T-helper 17 cell (primary cell): ENCODE measurements around the gene ETS1. TPM values are rescaled to one million over a fixed set of nuclear protein-coding genes. Genes with fewer than 3 reads are reported as not detected.

Experiments
- ATAC-seq: fragments of 150-1000 bp; cut with Tn5 transposase; 2 replicates; pipeline ENCODE4 v1.10.0; 2021; ENCODE audit warnings: mild to moderate bottlenecking, moderate library complexity
- DNase-seq, 3 donors: peaks; one replicate each; pipeline versions ENCODE4 v3.0.0 to v3.0.0-alpha.2; 2020 to 2021
- H3K9me3 ChIP-seq: one replicate; pipeline ENCODE4 v1.7.0; 2013; ENCODE audit warnings: low read length, mild to moderate bottlenecking; ENCODE audit not compliant: control insufficient read depth, poor library complexity, severe bottlenecking
- H3K27ac Mint-ChIP-seq: one replicate; pipeline ENCODE4 v1.8.0; 2022; ENCODE audit warnings: mild to moderate bottlenecking, moderate library complexity, mixed read lengths
- H3K27me3 Mint-ChIP-seq: one replicate; pipeline ENCODE4 v1.8.0; 2022; ENCODE audit warnings: mixed read lengths
- H3K36me3 Mint-ChIP-seq: one replicate; pipeline ENCODE4 v1.8.0; 2022; ENCODE audit warnings: low read depth, mixed read lengths
- H3K4me1 Mint-ChIP-seq: one replicate; pipeline ENCODE4 v1.8.0; 2022; ENCODE audit warnings: mild to moderate bottlenecking, mixed read lengths
- H3K4me3 Mint-ChIP-seq: one replicate; pipeline ENCODE4 v1.8.0; 2022; ENCODE audit warnings: mild to moderate bottlenecking, moderate library complexity, mixed read lengths
- total RNA-seq, 4 donors: library from RNA in 2 of 4; stranded (reverse) in 2 of 4; gene quantifications; one replicate each; pipeline ENCODE4 v1.2.3 and lab custom pipeline; 2022 to 2026

The ETS1 gene
- total RNA-seq, 2 donors from 2014 or later: 670 to 745 TPM

DNA sequence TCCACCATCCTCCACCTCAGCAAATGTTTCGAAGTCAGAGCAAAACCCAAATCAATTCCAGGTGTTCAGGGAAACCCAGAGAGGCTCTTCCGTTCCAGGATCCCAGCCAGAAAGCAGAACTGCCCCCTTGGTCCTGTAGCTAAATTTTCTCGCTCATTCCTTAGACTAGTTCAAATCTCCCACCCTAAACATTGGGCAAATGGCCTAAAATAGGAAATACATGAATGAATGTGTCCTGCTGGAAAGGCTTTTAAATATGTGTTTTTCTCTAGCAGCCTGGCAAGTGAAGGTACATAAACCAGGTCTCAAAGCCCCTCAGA is 89.6 kb downstream of the ETS1 start:
- Mint-ChIP-seq H3K36me3 (peaks cover 21% of the 10 kb centered on the region), H3K27me3 (no peaks in the 10 kb centered on the region)
- no peaks in the 10 kb centered on the region for H3K9me3 ChIP-seq

DNA sequence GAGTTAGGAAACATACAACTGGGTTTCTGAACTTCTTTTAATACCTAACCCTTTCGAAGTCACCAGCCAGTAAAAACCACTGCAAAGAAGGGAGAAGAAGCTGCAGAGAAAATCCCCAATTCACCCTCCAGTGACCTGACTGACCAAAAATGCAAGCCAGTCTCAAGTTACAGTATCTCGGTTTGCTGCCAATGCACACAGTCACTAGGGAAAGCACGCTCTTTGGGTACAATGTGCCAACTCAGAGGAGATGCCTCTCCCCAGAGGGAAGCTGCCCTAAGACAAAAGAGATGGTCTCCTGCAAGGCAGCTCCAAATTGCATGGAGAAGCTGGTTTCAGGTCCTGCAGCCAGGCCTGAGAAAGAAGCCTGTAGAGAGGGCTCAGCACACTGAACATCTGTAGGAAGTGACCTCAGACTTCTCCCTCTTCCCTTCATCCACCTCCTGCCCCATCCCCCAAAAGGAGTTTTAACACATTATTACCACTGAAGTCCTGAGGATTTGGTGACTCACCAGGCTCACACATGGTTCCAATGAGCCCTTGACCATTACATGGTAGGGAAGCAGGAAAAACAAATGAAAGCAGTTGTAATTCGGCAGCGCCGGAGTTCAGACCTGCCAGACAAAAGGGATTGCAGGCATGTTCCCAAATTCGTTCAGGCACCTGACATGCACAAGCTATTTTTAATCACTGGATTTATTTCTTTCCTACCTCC is 90.1 kb downstream of the ETS1 start:
- H3K4me3 Mint-ChIP-seq: peak overlapping the region; percentile 84
- H3K9me3 ChIP-seq: no peaks in the 10 kb centered on the region
- ATAC-seq (peak; percentile 49), DNase-seq (no peak)
- H3K4me1 Mint-ChIP-seq: peaks cover 84% of the 10 kb centered on the region
- peaks cover 21% of the 10 kb centered on the region for H3K36me3 Mint-ChIP-seq
- H3K27me3 Mint-ChIP-seq: no peaks in the 10 kb centered on the region
- peak overlapping the region; percentile 100 for H3K27ac Mint-ChIP-seq

More for the DNA sequence above, 89.6 kb downstream of the ETS1 start:
- peak overlapping the region; percentile 100 for H3K27ac Mint-ChIP-seq
- ATAC-seq (no peak), DNase-seq (no peak)
- H3K4me1 Mint-ChIP-seq: peaks cover 83% of the 10 kb centered on the region
- peak overlapping the region; percentile 84 for H3K4me3 Mint-ChIP-seq

DNA sequence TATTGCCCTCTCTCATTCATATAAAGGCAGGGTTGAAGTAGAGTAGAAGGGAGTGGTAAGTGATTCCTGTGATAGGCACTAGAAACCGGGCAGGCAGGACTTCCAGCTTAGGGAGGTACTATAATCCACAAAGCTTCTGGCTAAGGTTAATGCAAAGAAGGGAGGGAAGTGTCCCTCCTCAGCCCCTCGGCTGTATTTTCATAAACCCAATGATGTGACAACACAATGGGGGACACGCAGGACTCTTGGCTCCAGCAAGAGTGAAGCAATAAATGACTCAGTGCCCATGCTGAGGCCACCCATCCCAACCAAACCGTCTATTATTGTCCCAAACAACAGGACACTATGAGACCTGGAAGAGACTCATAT is 90.7 kb downstream of the ETS1 start:
- peaks cover 83% of the 10 kb centered on the region for H3K4me1 Mint-ChIP-seq
- H3K9me3 ChIP-seq: no peaks in the 10 kb centered on the region
- peak overlapping the region; percentile 84 for H3K4me3 Mint-ChIP-seq
- H3K27me3 Mint-ChIP-seq: no peaks in the 10 kb centered on the region
- DNase-seq: no peak
- peaks cover 19% of the 10 kb centered on the region for H3K36me3 Mint-ChIP-seq
- peak overlapping the region; percentile 100 for H3K27ac Mint-ChIP-seq
- ATAC-seq: peak; percentile 4

DNA sequence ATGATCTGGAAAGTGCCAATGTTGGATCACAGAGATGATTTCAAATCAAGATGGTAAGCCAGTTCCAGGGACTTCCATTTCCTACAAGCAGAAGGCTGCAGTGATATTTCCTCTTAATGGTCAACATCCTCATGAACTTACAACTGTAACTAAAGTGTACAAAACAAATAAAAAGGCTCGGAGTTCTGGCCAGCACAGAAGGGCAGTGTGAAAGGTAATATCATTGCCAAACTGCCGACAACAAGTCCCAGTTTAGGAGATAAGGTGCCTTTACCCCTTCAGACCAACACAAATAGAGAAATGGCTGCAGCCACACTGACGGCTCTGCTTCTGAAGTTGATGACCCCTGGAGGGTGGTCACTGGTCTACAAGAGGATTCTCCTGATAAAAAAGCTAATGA is 91.1 kb downstream of the ETS1 start:
- ATAC-seq: no peak
- no peaks in the 10 kb centered on the region for H3K27me3 Mint-ChIP-seq

DNA sequence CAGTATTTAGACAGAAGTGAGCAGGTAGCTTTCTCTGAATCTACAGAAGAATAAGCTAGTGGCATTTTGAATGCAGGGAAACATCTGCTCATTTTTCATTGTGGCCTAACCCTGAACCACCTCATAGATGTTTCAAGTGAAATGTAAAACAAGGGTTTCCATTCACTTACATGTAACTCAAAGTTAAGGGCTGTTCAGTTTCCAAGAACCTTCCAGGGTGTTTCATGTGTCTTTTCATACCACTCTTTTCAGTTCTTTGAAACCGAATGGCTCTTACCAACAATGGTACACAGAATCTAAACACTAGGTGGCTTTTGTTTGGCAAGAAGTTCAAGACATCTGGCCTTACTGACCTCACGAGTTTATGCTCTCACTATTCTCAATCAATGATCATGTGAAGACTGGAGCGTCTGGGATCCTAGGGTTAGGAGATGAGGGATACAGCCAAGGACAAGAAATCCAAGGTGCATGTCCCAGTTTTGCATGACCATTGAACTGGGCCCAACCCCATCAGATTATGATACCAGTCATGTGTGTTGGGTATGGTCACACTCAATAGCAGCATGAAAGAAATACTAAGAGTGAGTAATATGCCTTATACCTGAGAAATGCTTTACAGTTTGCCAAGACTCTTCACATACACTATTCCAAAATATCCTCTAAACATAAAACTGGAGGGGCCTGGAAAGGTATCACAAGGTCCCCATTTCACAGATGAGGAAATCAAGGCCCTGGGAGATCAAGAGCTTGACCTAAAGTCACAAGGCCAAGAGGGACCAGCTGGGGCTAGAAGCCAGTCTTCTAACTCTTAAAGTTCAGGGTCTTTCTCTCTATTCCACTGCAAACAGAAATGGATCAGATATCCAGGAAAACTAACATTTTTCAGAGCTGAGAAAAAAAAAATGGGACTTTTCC is 92.7 kb downstream of the ETS1 start:
- Mint-ChIP-seq H3K4me1 (peaks cover 82% of the 10 kb centered on the region), H3K27ac (peak overlapping the region; percentile 100), H3K4me3 (peak overlapping the region; percentile 84), H3K36me3 (peaks cover 15% of the 10 kb centered on the region), H3K27me3 (no peaks in the 10 kb centered on the region)
- peak; percentile 6 for ATAC-seq
- DNase-seq: no peak
- H3K9me3 ChIP-seq: no peaks in the 10 kb centered on the region

More for the DNA sequence above, 91.1 kb downstream of the ETS1 start:
- H3K9me3 ChIP-seq: no peaks in the 10 kb centered on the region
- H3K36me3 Mint-ChIP-seq: peaks cover 22% of the 10 kb centered on the region
- H3K4me3 Mint-ChIP-seq: peak overlapping the region; percentile 84
- H3K4me1 Mint-ChIP-seq: peaks cover 83% of the 10 kb centered on the region
- DNase-seq: no peak
- H3K27ac Mint-ChIP-seq: peak overlapping the region; percentile 100

DNA sequence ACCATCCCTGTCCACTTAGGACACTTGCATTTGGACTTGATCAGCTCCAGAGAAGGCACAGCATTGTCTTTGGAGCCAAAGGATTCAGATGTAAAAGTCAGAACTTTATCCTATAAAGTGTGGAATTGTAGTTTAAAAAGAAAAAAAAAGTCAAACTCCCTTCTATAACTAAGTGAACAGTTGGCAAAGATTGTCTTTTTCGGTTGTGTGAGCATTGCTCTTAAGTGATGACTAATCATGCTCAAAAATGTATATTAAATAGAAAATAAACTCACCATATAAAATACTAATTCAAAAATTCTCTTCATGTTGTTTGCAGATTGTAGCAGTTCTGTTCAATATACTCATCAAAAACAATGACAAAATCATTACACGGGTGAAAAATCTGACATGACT is 93.8 kb downstream of the ETS1 start:
- ATAC-seq: no peak
- peak overlapping the region; percentile 87 for H3K4me3 Mint-ChIP-seq
- H3K9me3 ChIP-seq: no peaks in the 10 kb centered on the region
- no peak for DNase-seq
- no peaks in the 10 kb centered on the region for H3K27me3 Mint-ChIP-seq
- H3K27ac Mint-ChIP-seq: peak overlapping the region; percentile 100
- H3K4me1 Mint-ChIP-seq: peaks cover 82% of the 10 kb centered on the region
- H3K36me3 Mint-ChIP-seq: peaks cover 22% of the 10 kb centered on the region

DNA sequence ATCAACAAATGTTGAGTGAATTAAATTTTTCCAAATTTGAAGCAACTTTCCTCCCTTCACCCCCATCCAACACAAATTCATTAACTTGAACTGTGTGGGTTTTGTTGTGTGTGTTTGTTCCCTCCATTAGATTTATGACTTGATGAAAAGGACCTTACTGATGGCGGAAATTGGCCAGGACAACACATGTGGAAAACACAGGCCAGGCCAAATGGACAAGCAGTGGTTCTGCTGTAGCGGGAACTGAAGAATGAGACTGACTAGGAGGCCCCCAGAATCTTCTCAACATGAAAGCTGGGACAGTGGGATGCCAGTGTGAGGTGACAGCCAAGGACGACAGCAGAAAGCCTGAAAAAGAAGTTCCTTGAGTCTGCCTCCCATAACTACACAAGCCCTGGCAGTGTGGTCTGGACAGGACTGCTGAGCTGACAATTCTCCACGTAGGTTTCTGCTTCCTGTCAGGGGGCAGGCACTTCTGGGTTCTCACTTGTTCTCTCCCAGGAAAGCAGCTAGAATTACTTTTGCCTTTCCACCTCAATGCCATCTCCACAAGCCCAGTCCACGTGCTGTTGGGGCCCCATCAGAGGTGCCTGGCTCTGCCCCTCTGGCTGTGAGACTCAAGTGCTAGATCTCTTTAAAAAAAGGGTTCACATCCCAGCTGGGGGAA is 94.3 kb downstream of the ETS1 start:
- H3K4me3 Mint-ChIP-seq: peak overlapping the region; percentile 87
- ATAC-seq: peak; percentile 54

DNA sequence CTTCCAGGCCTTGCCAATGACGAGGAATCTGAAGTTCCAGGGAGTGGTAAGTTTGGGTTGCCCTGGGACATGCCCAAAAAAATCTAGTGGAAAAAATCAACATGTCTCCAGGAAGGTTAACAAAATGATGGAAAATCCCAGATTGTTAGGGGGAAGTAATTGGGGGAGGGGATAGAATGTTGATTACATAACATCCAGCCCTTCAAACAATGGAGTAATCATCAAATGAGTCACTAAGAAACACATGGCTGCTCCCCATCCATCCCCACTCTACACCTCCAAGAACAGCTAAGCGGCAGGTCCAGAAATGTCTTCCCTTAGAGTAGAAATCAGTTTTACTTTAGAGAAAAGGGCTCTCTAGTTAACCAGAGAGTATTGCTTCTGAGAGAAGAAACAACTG is 94.9 kb downstream of the ETS1 start:
- no peaks in the 10 kb centered on the region for H3K27me3 Mint-ChIP-seq
- DNase-seq (no peak), ATAC-seq (no peak)
- H3K36me3 Mint-ChIP-seq: peaks cover 22% of the 10 kb centered on the region
- H3K4me3 Mint-ChIP-seq: peak overlapping the region; percentile 87
- peak overlapping the region; percentile 100 for H3K27ac Mint-ChIP-seq
- no peaks in the 10 kb centered on the region for H3K9me3 ChIP-seq
- H3K4me1 Mint-ChIP-seq: peaks cover 79% of the 10 kb centered on the region

More for the DNA sequence above, 94.3 kb downstream of the ETS1 start:
- Mint-ChIP-seq H3K4me1 (peaks cover 83% of the 10 kb centered on the region), H3K27ac (peak overlapping the region; percentile 100), H3K27me3 (no peaks in the 10 kb centered on the region), H3K36me3 (peaks cover 22% of the 10 kb centered on the region)
- no peaks in the 10 kb centered on the region for H3K9me3 ChIP-seq
- no peak for DNase-seq

DNA sequence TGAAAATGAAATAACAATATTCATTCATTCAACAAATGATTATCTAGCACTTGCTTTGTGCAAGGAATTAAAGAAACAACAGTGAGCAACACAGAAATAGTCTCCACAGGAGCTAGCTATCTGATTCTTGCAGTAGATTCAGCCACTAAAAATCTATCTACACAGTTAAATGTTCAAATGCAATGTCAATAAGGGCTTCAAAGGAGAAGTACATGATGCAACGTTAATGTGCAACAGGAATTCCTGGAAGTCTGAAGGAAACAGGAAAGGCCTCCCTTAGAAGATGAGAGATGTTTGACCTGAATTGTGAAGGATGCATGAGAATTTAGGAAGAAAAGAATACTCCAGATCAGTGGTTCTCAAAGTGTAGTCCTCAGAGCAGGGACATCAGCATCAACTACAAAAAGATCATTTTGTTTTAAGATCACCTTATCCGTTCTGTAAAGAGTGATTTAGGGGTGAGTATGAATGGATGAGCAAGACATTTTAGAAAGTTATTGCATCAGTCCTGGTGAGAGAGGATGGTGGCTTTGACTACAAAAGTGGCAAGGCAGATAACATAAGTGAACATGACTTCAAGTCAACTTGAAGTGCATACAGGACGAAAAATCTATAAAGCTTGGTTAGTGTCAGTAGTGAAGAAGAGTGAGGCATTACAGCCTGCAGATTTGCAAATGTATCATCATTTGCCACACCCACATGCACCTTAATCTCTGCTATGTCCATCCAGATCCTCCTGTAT is 96.0 kb downstream of the ETS1 start:
- peaks cover 20% of the 10 kb centered on the region for H3K36me3 Mint-ChIP-seq
- ATAC-seq (no peak), DNase-seq (no peak)
- H3K4me3 Mint-ChIP-seq: peak overlapping the region; percentile 87
- peak overlapping the region; percentile 100 for H3K27ac Mint-ChIP-seq
- no peaks in the 10 kb centered on the region for H3K9me3 ChIP-seq
- H3K4me1 Mint-ChIP-seq: peaks cover 76% of the 10 kb centered on the region
- H3K27me3 Mint-ChIP-seq: no peaks in the 10 kb centered on the region

DNA sequence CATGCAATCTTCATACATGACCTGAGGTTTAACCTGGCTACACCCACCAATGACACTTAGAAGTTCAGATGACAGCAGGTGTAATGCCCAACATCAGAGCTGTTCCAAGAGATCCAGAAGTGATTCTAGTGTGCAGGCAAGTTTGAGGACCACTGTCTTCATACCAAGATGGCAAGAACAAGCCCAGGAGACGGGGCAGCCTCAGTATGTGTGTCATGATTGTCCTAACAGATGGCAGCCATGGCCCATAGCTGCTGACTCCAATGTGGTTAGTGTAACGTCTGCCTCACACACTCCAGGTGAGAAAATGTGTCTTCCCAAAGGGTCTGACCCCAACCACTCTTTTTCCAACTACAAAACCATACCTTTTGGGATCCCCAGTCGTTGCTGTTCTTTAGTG is 97.3 kb downstream of the ETS1 start:
- no peak for DNase-seq
- H3K27me3 Mint-ChIP-seq: no peaks in the 10 kb centered on the region
- H3K4me3 Mint-ChIP-seq: peak overlapping the region; percentile 76
- H3K27ac Mint-ChIP-seq: peak overlapping the region; percentile 100
- H3K9me3 ChIP-seq: no peaks in the 10 kb centered on the region
- ATAC-seq: no peak
- H3K36me3 Mint-ChIP-seq: peaks cover 22% of the 10 kb centered on the region
- H3K4me1 Mint-ChIP-seq: peaks cover 78% of the 10 kb centered on the region

DNA sequence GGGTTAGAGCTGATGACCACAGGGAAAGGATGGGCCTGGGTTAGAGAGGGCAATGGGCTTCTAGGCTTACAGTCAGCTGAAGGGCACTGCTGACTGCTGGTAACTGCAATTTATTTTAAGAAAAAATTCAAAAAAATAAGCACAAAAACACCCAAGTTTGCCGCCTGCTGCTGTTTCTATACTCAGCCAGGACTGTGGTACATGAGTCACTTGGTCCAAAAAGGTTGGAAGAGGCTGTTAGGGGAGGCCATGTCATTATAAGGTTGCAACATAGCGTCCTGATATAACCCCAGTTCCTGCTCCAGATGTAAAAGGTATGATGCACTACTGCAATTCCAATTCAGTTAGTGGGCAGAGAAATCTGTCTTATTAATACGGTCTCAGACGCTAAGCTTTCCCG is 98.9 kb downstream of the ETS1 start:
- DNase-seq (no peak), ATAC-seq (peak; percentile 24)
- Mint-ChIP-seq H3K36me3 (peaks cover 31% of the 10 kb centered on the region), H3K27me3 (no peaks in the 10 kb centered on the region), H3K27ac (peak overlapping the region; percentile 100), H3K4me1 (peaks cover 84% of the 10 kb centered on the region), H3K4me3 (peak overlapping the region; percentile 76)
- H3K9me3 ChIP-seq: no peaks in the 10 kb centered on the region

DNA sequence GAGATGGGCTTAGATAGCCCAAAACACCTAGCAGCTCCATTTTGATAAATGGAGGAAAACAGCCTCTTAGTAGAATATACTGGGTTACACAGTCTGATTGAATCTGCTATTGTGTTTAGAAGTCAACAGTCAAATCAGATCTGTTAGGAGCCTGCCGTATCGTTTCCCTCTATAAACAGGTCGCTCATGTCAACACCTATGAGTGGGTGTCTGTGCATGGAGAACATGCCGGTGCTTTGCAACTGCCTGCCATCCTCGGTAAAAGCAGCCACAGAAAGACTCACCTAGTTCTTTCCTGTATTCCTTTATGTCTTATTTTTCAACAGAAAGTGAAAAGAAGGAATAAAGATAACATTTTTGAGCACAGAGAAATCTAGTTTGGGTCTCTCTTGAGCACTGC is 99.4 kb downstream of the ETS1 start:
- Mint-ChIP-seq H3K36me3 (peaks cover 36% of the 10 kb centered on the region), H3K4me3 (peak overlapping the region; percentile 74), H3K27me3 (no peaks in the 10 kb centered on the region), H3K4me1 (peaks cover 86% of the 10 kb centered on the region), H3K27ac (peak overlapping the region; percentile 100)
- ATAC-seq (no peak), DNase-seq (no peak)
- H3K9me3 ChIP-seq: no peaks in the 10 kb centered on the region
